Right lung (tissue), 5 donors: Measurements from ENCODE around the gene PLEKHA7. TPM values are rescaled to one million over a fixed set of nuclear protein-coding genes. Genes with fewer than 3 reads are reported as not detected.

Source experiments
- DNase-seq, 2 donors: peaks; one replicate each; pipeline ENCODE4 v3.0.0-alpha.2; 2013
- polyA plus RNA-seq, 5 donors: library from polyadenylated mRNA; unstranded; fragments of 120-200 nt; gene quantifications; one replicate each; pipeline versions ENCODE4 v1.2.1 to v1.2.3, GENCODE V29; 2013; ENCODE audit warnings: inconsistent platforms in 1 of 5, low replicate concordance in 1 of 5; ENCODE audit not compliant: insufficient read length in 5 of 5, insufficient read depth in 1 of 5

PLEKHA7 gene
- polyA plus RNA-seq, 5 donors: 21.2 to 31.8 (median 29.6) TPM

GRCh38 chr11:16790486-16791190 is 223.6 kb downstream of the PLEKHA7 start:
- no peak for DNase-seq

GRCh38 chr11:16789560-16790485 is 224.4 kb downstream of the PLEKHA7 start:
- DNase-seq: no peak

- peak; percentile 52 to 68 for DNase-seq
These were observed 225.2 kb downstream of the PLEKHA7 start for GRCh38 chr11:16789063-16789420.

GRCh38 chr11:16788141-16789062 is 225.8 kb downstream of the PLEKHA7 start:
- peak; percentile 55 to 58 for DNase-seq

GRCh38 chr11:16787035-16787742 is 227.0 kb downstream of the PLEKHA7 start:
- DNase-seq: no peak

- no peak for DNase-seq
These were observed 228.1 kb downstream of the PLEKHA7 start for GRCh38 chr11:16786131-16786530.

- DNase-seq: peak in 1 of 2 donors; percentile 59
These were observed 228.6 kb downstream of the PLEKHA7 start for GRCh38 chr11:16785520-16786128.

GRCh38 chr11:16784666-16785065 is 229.5 kb downstream of the PLEKHA7 start:
- no peak for DNase-seq

- DNase-seq: no peak
These were observed 230.1 kb downstream of the PLEKHA7 start for GRCh38 chr11:16784097-16784496.

- DNase-seq: no peak
These were observed 230.9 kb downstream of the PLEKHA7 start for GRCh38 chr11:16783321-16783801.

GRCh38 chr11:16781936-16782919 is 232.0 kb downstream of the PLEKHA7 start:
- peak; percentile 60 to 69 for DNase-seq

GRCh38 chr11:16780698-16781550 is 233.3 kb downstream of the PLEKHA7 start:
- DNase-seq: no peak

- no peak for DNase-seq
These were observed 234.1 kb downstream of the PLEKHA7 start for GRCh38 chr11:16780146-16780545.

- DNase-seq: no peak
These were observed 234.8 kb downstream of the PLEKHA7 start for GRCh38 chr11:16779436-16779835.

GRCh38 chr11:16778876-16779275 is 235.3 kb downstream of the PLEKHA7 start:
- no peak for DNase-seq

GRCh38 chr11:16778286-16778685 is 235.9 kb downstream of the PLEKHA7 start:
- no peak for DNase-seq

- no peak for DNase-seq
These were observed 236.6 kb downstream of the PLEKHA7 start for GRCh38 chr11:16777613-16777975.
